ENCODE results near the gene UVSSA. TPM values are rescaled to one million over a fixed set of nuclear protein-coding genes. Genes with fewer than 3 reads are reported as not detected.

The UVSSA gene
- total and polyA plus RNA-seq, 8 donors, result 4.1 to 103 (median 25.3) TPM

DNA sequence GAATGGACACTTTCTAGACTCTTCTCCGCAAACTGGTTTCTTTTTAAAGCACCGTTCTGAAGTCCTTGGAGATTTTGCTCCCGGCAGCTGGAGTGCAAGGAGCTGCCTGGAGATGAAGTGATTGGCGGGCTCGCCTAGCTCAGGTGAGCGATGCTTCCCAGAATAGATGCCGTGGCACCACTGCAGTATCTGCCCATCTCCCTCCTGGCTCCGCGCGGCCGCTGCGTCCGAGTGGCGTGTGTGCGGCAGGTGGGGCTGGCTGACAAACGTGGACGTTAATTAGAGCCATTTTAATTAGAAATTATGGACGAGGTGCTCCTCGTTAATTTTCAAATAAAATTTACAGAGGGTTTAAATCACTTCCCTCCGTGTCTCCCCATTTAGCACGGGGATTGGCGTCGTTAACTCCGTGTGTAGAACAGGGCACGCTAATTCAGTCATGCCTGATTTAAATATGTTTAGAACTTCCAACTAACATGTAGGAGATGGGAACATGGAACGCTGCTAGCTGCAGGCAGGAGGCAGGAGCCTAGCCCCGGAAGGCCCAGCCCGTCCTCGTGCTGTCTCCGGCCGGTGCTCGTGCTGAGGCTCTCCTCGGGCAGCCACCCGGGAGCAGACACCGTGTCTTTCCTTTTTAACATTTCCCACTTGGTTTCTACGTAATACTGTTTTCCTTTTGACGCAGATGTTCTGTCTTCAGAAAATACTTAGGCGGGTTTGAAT is 11.6 kb downstream of the UVSSA start:
- no peak overlapping the region for H3K4me3 ChIP-seq
- H3K9me3 ChIP-seq, result no peaks in the 10 kb centered on the region
- peaks cover 30 to 76% (median 68%) of the 10 kb centered on the region in 4 donors for H3K36me3 ChIP-seq
- H3K27ac ChIP-seq, result no peak overlapping the region
- H3K27me3 ChIP-seq, result no peaks in the 10 kb centered on the region
- DNase-seq, result no peak
- TF ChIP-seq POLR2A (IDR thresholded peaks at IDR 0.05), result no peak
- no peak for TF ChIP-seq POLR2AphosphoS5 (IDR thresholded peaks at IDR 0.05)
- TF ChIP-seq, protein P1, sequence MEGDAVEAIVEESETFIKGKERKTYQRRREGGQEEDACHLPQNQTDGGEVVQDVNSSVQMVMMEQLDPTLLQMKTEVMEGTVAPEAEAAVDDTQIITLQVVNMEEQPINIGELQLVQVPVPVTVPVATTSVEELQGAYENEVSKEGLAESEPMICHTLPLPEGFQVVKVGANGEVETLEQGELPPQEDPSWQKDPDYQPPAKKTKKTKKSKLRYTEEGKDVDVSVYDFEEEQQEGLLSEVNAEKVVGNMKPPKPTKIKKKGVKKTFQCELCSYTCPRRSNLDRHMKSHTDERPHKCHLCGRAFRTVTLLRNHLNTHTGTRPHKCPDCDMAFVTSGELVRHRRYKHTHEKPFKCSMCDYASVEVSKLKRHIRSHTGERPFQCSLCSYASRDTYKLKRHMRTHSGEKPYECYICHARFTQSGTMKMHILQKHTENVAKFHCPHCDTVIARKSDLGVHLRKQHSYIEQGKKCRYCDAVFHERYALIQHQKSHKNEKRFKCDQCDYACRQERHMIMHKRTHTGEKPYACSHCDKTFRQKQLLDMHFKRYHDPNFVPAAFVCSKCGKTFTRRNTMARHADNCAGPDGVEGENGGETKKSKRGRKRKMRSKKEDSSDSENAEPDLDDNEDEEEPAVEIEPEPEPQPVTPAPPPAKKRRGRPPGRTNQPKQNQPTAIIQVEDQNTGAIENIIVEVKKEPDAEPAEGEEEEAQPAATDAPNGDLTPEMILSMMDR (IDR thresholded peaks at IDR 0.05), result no peak
- TF ChIP-seq EP300 (IDR thresholded peaks at IDR 0.05), result no peak
- 95 to 97% (median 95%) methylated on average over 33 to 38 of the region's 38 CpGs for WGBS, 5 donors
- H3K4me1 ChIP-seq, result peaks cover 0 to 13% (median 3%) of the 10 kb centered on the region in 4 donors
- intact Hi-C loops (cut with DNase I; ENCODE audit: low total_unique reads), result loop anchor here (10.0 kb wide), 2 partner anchors 224 to 276 kb away; no protein-coding TSS in a partner anchor

DNA sequence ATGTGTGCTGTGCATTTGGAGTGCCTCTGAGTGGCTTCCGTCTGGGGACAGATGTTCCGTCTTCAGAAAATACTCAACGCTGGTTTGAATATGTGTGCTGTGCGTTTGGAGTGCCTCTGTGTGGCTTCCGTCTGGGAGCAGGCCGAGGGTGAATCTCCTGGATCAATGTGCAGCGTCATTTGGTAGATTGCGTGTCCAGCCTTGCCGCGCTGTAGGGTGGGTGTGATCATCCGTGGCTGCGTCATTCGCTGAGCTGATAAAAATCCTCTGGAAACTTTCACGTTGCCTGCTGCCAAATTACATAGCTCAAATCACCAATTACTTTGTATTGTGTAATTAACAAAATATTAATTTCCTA is 12.1 kb downstream of the UVSSA start:
- Histone ChIP-seq H3K27me3 (no peaks in the 10 kb centered on the region), H3K36me3 (peaks cover 26 to 71% (median 63%) of the 10 kb centered on the region in 4 donors), H3K9me3 (no peaks in the 10 kb centered on the region), H3K4me3 (no peak overlapping the region), H3K4me1 (peaks cover 0 to 13% (median 3%) of the 10 kb centered on the region in 4 donors), H3K27ac (no peak overlapping the region)
- intact Hi-C loops (cut with DNase I; ENCODE audit: low total_unique reads), result loop anchor here (10.0 kb wide), 2 partner anchors 224 to 276 kb away; no protein-coding TSS in a partner anchor
- no peak for DNase-seq
- 82 to 94% (median 86%) methylated on average over 14 of the region's 14 CpGs for WGBS, 5 donors
- TF ChIP-seq, protein P1 (IDR thresholded peaks at IDR 0.05), result no peak
- no peak for TF ChIP-seq EP300 (IDR thresholded peaks at IDR 0.05)
- TF ChIP-seq POLR2A (IDR thresholded peaks at IDR 0.05), result no peak
- no peak for TF ChIP-seq POLR2AphosphoS5 (IDR thresholded peaks at IDR 0.05)

DNA sequence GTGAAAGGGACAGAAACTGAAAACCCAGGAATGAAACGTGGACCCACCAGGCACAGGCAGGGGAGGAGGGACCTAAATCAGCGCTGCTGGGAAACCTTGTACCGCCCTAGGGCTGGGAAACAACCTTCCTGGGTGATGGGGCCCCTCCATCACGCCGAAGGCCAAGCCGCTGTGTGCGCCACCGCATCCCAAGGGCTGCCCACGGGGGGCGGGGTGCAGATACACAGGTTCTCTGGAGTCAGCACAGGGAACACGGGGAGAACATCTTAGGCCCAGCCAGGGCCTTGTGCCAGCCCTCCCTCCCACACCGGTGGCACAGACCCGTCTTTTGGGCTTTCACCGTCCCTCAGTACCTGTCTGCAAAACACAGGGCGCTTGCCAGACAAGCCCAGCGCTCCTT is 13.0 kb downstream of the UVSSA start:
- Histone ChIP-seq H3K4me3 (no peak overlapping the region), H3K36me3 (peaks cover 23 to 68% (median 60%) of the 10 kb centered on the region in 4 donors), H3K4me1 (peaks cover 0 to 13% (median 3%) of the 10 kb centered on the region in 4 donors), H3K27ac (no peak overlapping the region), H3K9me3 (no peaks in the 10 kb centered on the region), H3K27me3 (no peaks in the 10 kb centered on the region)
- intact Hi-C loops (cut with DNase I; ENCODE audit: low total_unique reads), result loop anchor here (10.0 kb wide), 2 partner anchors 225 to 275 kb away; no protein-coding TSS in a partner anchor
- DNase-seq, result no peak
- TF ChIP-seq POLR2A (IDR thresholded peaks at IDR 0.05) (no peak), POLR2AphosphoS5 (IDR thresholded peaks at IDR 0.05) (no peak), EP300 (IDR thresholded peaks at IDR 0.05) (no peak)
- TF ChIP-seq, protein P1 (IDR thresholded peaks at IDR 0.05), result no peak
- WGBS, 5 donors, result 89 to 94% (median 92%) methylated on average over 14 to 16 of the region's 16 CpGs

DNA sequence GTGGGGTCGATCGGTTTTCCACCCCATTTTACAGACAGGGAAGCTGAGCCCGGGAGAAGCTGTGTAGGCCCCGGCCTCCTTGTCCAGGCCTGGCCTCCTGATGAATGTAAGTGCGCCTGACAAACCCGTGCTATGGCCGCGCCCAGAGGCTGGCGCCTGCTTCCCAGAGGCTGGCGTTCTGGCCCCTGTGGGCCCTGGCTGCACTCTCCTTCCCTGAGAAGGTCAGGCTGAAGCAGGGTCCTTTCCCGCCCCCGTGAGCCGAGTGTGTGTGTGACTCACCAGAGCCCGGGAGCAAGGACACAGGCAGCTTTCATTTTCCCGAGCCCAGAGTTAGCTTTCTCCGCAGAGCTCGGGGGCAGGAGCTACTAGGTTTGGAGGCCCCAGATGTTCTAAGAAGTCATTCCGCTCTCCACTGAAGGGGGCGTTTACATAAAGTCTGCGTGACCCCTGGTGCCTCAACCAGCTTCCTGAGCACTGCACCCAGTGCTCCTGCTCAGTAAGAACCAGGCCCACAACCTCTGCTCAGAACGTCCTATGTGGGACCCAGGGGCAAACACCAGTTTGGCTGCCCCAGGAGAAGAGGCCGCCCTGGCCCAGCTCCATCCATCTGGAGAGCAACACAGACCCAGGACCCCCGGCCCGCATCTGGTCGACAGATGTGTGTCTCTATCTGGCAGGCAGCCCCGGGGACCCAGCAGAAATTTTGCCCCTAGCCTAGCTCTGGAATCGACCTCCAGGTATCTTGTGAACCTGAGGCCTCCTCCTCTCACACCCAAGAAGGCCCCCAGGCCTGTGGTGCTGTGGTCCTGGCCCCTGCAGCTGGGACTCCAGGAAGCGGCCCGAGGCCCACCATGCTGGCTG is 13.6 kb downstream of the UVSSA start:
- H3K4me3 ChIP-seq, result no peak overlapping the region
- peaks cover 16 to 65% (median 60%) of the 10 kb centered on the region in 4 donors for H3K36me3 ChIP-seq
- H3K27ac ChIP-seq, result no peak overlapping the region
- DNase-seq, result no peak
- TF ChIP-seq POLR2AphosphoS5 (IDR thresholded peaks at IDR 0.05) (no peak), POLR2A (IDR thresholded peaks at IDR 0.05) (no peak), EP300 (IDR thresholded peaks at IDR 0.05) (no peak)
- TF ChIP-seq, protein P1 (IDR thresholded peaks at IDR 0.05), result no peak
- H3K4me1 ChIP-seq, result peaks cover 0 to 17% (median 3%) of the 10 kb centered on the region in 4 donors
- intact Hi-C loops (cut with DNase I; ENCODE audit: low total_unique reads), result no loop called here
- WGBS, 5 donors, result 83 to 90% (median 87%) methylated on average over 6 to 29 of the region's 29 CpGs
- H3K9me3 ChIP-seq, result no peaks in the 10 kb centered on the region
- H3K27me3 ChIP-seq, result no peaks in the 10 kb centered on the region

Data from stomach (tissue), 9 donors.